ENCODE measurements around the gene LARP1.

- no peak for TF ChIP-seq CTCF (conservative IDR thresholded peaks at IDR 0.05 in 1 of 2, IDR thresholded peaks at IDR 0.05 in 1 of 2; ENCODE audit: extremely low read depth in 1 of 2, insufficient read depth in 1 of 2, low read depth in 1 of 2, low read length in 2 of 2)
- TF ChIP-seq EZH2 (IDR thresholded peaks at IDR 0.05; ENCODE audit: borderline replicate concordance, low read length), result no peak
These were observed 23.0 kb upstream of the LARP1 start for GRCh38 chr5:154732212-154732611.

All from mammary epithelial cell (primary cell).